Mononuclear cell (primary cell): ENCODE measurements around the gene HMGXB3. TPM values are rescaled to one million over a fixed set of nuclear protein-coding genes. Genes with fewer than 3 reads are reported as not detected.

Experiments
- H3K27me3 ChIP-seq: 2 replicates; pipeline ENCODE4 v1.6.0; 2011; ENCODE audit warnings: low read length, control low read depth; ENCODE audit not compliant: insufficient read depth
- H3K4me1 ChIP-seq: 2 replicates; pipeline ENCODE4 v1.5.1; 2011; ENCODE audit warnings: mild to moderate bottlenecking, low read length, control low read depth; ENCODE audit not compliant: insufficient read depth
- H3K4me3 ChIP-seq: 2 replicates; pipeline ENCODE4 v1.5.1; 2011; ENCODE audit warnings: mild to moderate bottlenecking, low read length, moderate library complexity
- H3K9me3 ChIP-seq: 2 replicates; pipeline ENCODE4 v1.5.1; 2011; ENCODE audit warnings: low read depth, mild to moderate bottlenecking, control low read depth, low read length
- total RNA-seq: library from RNA; depleted of rRNA; stranded (reverse); fragments of >200 nt; gene quantifications from one replicate; pipeline ENCODE4 v1.2.3, GENCODE V29; 2012

The HMGXB3 gene
- total RNA-seq, 1 donor, result 27.2 TPM

DNA sequence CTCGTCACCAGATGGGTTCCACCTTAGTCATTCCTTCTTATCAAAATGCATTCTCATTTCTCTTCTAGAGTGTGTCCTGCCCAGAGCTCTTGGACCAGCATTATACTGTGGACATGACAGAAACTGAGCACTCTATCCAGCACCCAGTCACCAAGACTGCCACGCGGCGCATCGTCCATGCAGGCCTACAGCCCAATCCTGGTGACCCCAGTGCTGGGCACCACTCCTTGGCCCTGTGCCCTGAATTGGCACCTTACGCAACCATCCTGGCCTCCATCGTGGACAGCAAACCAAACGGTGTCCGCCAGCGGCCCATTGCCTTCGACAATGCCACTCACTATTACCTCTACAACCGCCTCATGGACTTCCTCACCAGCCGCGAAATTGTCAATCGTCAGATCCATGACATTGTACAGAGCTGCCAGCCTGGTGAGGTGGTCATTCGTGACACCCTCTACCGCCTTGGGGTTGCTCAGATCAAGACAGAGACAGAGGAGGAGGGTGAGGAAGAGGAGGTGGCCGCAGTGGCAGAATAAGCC, 51.2 kb downstream of the HMGXB3 start:
- Histone ChIP-seq H3K27me3 (no peaks in the 10 kb centered on the region), H3K4me3 (no peak overlapping the region), H3K4me1 (peaks cover 45% of the 10 kb centered on the region), H3K9me3 (no peaks in the 10 kb centered on the region)

DNA sequence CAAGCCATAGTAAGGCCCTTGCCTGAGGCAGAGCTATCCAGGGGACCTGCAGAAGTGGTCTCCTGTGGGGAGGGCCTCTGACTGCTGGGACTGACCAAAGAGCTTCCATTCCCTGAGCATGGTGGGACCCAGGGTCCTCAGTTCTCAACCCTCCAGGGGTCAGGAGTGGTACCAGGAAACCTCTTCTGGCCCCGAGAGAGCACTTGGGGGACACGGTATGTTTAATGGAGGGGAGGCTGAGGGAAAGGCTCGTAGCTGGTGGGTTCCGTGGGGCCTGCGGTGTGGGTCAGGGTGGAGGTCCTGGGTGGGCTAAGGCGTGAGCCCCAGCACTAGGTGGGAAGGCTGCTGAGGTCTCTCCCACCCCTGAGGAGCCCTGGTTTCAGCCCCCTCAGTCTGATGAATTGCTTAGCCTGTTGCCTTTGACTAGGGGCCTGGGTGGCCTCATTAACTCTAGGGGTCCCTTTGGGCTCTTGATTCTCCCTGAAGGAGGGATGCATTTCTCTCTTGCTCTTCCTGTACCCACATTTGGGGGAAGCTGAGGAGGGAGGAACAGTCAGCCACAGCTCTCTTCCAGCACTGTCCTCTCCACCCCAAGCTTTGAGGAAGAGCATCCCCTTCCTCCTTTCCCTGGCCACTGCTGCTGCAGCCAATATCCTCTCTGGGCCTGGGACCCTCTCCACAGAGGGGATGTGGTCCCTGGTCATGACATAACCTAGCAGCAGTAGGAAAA, 51.9 kb downstream of the HMGXB3 start:
- Histone ChIP-seq H3K27me3 (no peaks in the 10 kb centered on the region), H3K4me3 (no peak overlapping the region), H3K9me3 (no peaks in the 10 kb centered on the region), H3K4me1 (peaks cover 45% of the 10 kb centered on the region)

DNA sequence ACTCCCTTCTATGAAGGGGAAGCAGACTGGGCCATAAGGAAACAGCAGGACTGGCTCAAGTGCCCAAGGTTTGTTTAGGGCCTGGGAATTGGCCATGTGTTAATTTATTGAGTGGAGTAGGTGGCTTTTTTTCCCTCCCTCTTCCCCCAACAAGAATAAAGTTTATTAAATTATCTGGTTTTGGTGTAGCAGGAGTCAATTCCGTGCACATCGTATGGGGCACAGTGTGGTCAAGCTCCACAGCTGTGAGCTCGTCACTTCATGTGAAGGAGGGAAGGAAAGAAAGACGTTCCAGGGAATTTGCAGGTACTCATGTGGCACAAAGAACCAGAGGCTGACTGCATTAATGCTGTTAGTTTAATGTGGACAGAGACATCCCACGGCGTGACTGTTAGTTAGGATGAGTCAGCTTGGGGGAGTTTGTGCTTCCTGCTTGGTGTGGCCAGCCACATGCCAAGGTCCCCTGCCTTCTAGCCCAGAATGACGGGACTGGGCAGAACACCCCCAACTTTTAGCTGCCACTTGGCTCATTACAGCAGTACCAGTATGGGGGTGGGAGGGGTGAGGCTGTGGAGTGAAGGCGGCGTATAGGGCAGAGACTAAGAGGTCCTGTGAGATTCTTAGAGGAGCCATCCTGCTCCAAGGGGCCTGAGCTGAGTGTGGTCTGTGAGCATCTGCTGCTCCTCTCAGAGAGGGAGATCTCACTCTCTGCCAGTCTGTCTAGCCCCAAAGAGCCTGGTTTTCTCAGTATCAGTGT, 52.6 kb downstream of the HMGXB3 start:
- Histone ChIP-seq H3K4me1 (peaks cover 49% of the 10 kb centered on the region), H3K9me3 (no peaks in the 10 kb centered on the region), H3K4me3 (no peak overlapping the region), H3K27me3 (no peaks in the 10 kb centered on the region)

DNA sequence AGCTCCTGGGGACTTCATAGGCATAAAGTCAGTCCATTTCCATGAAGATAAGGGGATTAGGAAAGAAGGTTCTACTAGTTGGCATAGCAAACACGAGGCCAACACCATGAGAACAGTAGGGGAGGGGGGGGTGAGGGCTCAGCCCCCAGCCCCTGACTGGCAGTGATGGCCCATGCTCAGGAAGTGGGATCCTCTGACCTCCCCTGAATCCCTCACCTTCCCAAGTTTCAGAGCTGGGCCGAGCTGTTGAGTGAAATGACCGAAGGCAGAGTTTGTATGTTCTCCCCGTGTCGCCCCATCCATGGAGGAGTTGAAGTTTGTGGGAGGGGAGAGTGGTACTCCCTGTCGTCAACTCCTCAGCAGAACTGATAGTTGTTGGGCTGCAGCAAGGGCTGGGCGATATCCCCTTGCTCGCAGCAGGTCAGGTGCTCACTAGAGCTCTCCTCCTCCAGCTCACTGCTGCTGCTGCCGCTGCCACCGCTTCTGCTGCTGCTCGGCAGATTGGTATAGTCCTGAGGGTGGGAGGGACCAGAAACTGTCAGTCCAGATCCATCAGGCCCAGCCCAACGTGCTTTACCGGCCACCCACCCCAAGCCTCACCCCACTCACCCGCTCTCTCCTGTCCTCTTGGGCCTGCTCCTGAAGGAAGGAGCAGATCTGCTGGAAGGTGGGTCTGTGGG, 53.3 kb downstream of the HMGXB3 start:
- no peaks in the 10 kb centered on the region for H3K9me3 ChIP-seq
- H3K4me3 ChIP-seq, result no peak overlapping the region
- peaks cover 56% of the 10 kb centered on the region for H3K4me1 ChIP-seq
- H3K27me3 ChIP-seq, result no peaks in the 10 kb centered on the region

DNA sequence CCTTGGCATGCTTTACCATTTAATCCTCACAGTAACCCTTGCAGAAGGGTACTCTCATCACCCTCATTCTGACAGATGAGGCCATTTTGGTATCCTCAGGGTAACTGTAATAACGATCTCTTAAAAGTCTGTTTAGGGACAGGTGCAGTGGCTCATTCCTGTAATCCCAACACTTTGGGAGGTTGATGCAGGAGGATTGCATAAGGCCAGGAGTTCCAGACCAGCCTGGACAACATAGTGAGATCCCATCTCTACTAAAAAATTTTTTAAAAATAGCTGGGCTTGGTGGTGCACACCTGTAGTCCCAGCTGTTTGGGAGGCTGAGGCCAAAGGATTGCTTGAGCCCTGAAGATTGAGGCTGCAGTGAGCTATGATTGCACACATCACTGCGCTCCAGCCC, 54.0 kb downstream of the HMGXB3 start:
- Histone ChIP-seq H3K4me3 (no peak overlapping the region), H3K9me3 (no peaks in the 10 kb centered on the region), H3K27me3 (no peaks in the 10 kb centered on the region), H3K4me1 (peaks cover 63% of the 10 kb centered on the region)

DNA sequence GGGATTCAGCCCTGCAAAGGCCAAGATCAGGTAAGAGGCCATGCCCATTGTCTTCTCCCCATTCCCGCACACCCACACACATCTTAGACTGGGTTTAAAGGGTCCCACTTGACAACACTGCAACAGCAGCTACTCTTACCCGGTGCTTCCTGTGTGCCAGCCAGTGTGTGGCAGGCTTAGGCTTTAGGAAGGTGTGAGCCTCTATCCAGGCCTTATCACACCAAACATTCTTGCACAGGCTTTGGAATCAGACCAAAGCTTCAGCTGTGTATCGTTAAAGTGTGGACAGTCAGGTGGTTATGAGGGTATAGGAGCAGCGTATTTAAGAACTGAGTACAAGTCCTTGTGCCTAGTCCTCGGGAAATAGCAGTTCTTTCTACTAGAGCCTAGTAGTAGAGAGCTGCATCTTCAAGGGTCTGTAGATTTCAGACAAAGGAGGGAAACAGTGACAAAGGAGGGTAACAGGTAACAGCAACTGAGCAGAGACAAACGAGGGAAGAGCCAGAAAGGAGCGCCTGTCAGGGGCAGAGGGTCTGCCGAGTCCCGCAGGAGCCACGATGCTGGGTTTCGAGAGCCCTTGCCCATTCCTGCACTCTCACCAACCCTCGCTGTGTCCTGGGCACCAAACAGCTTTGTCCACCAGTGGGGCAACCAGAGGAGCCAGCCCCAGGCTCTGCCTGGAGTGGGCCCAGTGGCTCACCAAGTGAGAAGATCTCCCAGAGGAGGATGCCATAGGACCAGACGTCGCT, 55.0 kb downstream of the HMGXB3 start:
- Histone ChIP-seq H3K4me1 (peaks cover 67% of the 10 kb centered on the region), H3K9me3 (no peaks in the 10 kb centered on the region), H3K27me3 (no peaks in the 10 kb centered on the region), H3K4me3 (no peak overlapping the region)

DNA sequence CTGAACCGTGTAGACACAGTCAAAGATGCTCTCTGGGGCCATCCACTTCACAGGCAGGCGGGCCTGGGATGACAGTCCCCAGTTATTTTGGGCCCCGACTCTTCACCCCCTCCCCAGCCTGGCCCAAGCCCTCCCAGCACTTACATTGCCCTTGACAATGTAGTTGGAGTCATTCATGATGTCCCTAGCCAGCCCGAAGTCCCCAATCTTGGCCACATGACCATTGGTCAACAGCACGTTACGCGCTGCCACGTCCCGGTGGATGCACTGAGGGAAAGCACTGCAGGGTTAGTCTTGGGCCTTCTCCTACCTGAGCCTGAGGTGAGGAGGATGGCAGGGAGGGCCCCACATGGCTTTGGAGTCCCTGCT, 55.5 kb downstream of the HMGXB3 start:
- Histone ChIP-seq H3K4me3 (no peak overlapping the region), H3K4me1 (peaks cover 61% of the 10 kb centered on the region), H3K9me3 (no peaks in the 10 kb centered on the region), H3K27me3 (no peaks in the 10 kb centered on the region)

DNA sequence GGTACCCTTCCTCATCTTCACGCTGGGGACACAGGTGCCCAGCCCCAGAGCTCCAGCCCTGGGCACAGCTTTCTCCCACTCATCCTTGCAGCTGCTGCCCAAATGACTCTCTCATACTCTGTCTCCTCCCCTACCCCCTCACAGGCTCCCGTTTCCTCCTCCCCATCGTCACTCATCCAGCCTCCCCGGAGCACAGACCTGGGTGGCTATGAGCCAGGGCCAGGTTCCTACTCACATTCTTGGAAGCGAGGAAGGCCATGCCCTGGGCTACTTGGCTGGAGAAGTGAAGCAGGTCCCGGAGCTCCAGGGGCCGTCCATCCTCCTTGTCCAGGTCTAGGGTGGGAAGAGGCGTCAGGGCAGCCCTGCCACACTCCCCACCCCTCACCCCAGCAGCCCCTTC, 56.5 kb downstream of the HMGXB3 start:
- Histone ChIP-seq H3K27me3 (no peaks in the 10 kb centered on the region), H3K4me3 (no peak overlapping the region), H3K4me1 (peaks cover 57% of the 10 kb centered on the region), H3K9me3 (no peaks in the 10 kb centered on the region)

DNA sequence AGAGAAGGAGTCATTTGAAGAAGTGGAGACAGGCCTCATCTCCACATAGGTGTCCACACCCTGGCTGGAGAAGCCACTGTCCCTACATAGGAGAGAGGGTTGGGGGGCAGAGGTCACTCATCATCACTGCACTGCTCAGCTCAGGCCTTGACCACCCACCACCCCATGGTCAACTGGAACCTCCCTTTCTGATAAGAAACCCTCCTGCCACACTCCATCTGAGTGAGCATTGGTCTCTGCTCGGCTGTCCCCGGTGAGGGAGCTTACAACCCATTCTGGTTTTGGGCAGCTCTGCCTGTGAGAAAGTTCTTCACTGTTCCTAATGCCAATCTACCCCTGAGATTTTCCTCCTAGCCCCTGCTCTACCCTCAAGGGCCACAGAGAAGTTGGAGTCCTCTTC, 57.0 kb downstream of the HMGXB3 start:
- H3K4me1 ChIP-seq, result peaks cover 57% of the 10 kb centered on the region
- H3K4me3 ChIP-seq, result no peak overlapping the region
- no peaks in the 10 kb centered on the region for H3K9me3 ChIP-seq
- no peaks in the 10 kb centered on the region for H3K27me3 ChIP-seq

DNA sequence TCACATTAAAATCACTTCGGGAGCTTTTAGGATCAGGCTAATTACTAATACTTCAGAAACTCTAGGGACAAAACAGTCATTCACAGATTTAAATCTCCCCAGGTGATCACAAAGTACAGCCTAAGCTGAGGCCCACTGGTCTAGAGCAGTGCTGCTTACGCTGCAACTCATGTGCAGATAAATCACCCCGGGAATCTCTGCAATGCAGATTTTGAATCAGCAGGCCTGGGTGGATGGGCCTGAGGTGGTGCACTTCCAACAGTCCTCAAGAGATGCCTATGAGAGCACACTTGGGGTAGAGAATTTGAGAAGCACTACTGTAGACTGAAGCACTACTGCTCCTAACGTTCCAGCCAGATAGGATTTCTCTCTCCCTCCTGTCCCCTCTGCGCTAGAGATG, 57.5 kb downstream of the HMGXB3 start:
- peaks cover 57% of the 10 kb centered on the region for H3K4me1 ChIP-seq

DNA sequence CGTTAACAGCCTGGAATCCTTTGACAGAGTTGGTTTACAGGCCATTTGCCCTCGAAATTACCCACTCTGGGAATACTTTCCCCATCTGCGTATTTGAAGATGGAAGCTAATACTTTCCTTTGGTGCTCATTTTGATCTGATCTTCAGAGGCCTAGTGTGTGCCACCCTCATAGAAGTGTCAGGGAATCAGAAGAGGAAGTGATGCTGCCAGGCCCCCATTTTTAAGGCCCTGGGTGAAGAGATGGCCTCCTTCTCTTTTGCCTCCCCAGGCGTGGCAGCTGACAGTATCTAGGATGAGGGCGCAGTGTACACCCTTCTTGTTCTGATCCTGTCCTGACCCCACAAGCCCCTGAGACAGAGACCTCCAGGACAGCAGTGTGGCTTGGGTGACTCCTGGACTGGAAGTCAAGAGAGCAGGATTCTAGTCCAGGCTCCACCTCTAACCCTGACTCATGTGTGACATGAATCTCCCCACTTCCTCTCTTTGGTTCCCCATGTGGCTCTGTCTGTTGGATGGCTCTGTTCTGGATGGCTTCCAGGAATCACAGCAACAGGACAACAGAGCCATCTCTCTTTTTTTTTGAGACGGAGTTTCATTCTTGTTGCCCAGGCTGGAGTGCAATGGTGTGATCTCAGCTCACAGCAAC, 58.1 kb downstream of the HMGXB3 start:
- Histone ChIP-seq H3K9me3 (no peaks in the 10 kb centered on the region), H3K4me3 (no peak overlapping the region), H3K27me3 (no peaks in the 10 kb centered on the region), H3K4me1 (peaks cover 57% of the 10 kb centered on the region)

More for the DNA sequence above, 57.5 kb downstream of the HMGXB3 start:
- H3K4me3 ChIP-seq, result no peak overlapping the region
- H3K27me3 ChIP-seq, result no peaks in the 10 kb centered on the region
- no peaks in the 10 kb centered on the region for H3K9me3 ChIP-seq

DNA sequence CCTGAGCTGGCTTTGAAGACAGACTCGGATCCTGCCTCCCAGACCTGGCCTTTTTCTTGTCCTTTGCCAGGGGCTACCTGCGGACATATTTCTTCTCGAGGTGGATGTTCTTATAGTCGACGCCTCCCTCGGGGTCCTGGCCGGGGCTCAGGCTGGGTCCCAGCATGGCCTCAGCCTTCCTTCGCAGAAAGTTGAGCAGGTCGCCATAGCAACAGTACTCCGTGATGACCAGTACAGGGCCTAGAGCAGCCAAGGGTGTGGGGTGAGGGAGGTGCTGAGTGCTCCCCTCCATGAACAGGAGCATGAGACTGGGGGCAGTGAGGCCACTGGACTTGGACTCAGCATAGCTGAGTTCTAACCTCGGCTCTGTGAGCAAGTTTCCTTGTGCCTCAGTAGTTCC, 59.1 kb downstream of the HMGXB3 start:
- Histone ChIP-seq H3K4me1 (peaks cover 57% of the 10 kb centered on the region), H3K4me3 (no peak overlapping the region), H3K27me3 (no peaks in the 10 kb centered on the region), H3K9me3 (no peaks in the 10 kb centered on the region)

DNA sequence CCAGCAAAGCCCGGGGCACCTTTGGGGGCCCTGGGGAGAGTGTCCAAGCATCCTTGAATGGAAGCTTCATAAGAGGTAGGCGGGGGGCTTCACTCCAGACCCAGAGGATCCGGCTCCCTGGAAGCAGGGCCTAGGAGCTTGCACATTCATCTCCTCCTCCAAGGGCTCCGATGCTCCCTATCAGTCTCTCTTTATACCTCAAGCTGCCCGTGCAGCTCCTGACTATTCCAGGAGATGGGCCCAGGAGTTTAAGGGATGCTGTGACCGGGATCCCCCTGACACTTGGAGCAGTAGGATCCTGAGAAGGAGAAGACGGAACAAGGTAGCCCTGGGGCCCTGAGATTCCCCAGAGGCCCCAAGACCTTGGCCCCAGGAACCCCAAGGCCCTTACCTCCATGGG, 59.9 kb downstream of the HMGXB3 start:
- Histone ChIP-seq H3K4me1 (peaks cover 62% of the 10 kb centered on the region), H3K4me3 (no peak overlapping the region), H3K27me3 (no peaks in the 10 kb centered on the region), H3K9me3 (no peaks in the 10 kb centered on the region)

DNA sequence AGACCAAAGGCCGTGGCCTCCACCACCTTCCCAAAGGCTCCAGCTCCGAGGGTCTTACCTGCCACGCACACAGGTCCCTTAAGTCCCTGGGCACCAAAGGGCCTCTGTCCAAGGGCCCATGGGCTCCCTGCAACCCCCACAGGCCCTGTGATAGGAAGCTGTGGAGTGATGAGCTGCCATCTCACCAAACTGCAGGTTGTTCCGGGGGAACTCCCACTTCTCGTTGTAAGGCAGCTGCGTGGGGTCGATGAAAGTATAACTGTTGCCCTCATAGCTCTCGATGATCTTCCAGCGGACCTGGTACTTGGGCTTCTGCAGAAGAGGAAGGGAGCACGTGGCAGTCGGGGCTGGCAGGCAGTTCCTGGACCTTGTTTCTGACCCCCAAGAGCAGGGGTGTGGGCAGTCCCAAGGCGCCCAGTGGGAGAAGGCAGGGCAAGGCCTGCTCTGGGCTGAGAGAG, 61.0 kb downstream of the HMGXB3 start:
- H3K27me3 ChIP-seq, result no peaks in the 10 kb centered on the region
- H3K4me3 ChIP-seq, result no peak overlapping the region
- H3K9me3 ChIP-seq, result no peaks in the 10 kb centered on the region
- H3K4me1 ChIP-seq, result peaks cover 73% of the 10 kb centered on the region
